HT-29 (cell line): ENCODE data around the gene ORC6. TPM values are rescaled to one million over a fixed set of nuclear protein-coding genes. Genes with fewer than 3 reads are reported as not detected.
"Not testable (repeated sequence)": the region's sequence is repeated elsewhere in the genome, so short reads cannot be mapped to it uniquely, and the experiment has no call there.

Experiments
- DNase-seq: peaks from one replicate; pipeline ENCODE4 v3.0.0-alpha.2; 2015; ENCODE audit warnings: low spot score
- total RNA-seq: library from RNA; depleted of rRNA; stranded (reverse); fragments of >200 nt; shearing (Covaris generic); gene quantifications from 2 replicates; pipeline ENCODE4 v1.2.3, GENCODE V29; 2014; rRNA removed

Gene ORC6, protein sequence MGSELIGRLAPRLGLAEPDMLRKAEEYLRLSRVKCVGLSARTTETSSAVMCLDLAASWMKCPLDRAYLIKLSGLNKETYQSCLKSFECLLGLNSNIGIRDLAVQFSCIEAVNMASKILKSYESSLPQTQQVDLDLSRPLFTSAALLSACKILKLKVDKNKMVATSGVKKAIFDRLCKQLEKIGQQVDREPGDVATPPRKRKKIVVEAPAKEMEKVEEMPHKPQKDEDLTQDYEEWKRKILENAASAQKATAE
- 20.6 and 25.0 TPM in 2 replicates for total RNA-seq

- peak; percentile 97 for DNase-seq
These were observed at the start of gene ORC6 for GRCh38 chr16:46689365-46690280. Gene ORC6 (plus strand): TSS chr16:46689659. CDS start chr16:46689706, 47 bp downstream.

GRCh38 chr16:46648656-46649055 lies 40.8 kb upstream of the ORC6 start:
- DNase-seq = no peak

DNA sequence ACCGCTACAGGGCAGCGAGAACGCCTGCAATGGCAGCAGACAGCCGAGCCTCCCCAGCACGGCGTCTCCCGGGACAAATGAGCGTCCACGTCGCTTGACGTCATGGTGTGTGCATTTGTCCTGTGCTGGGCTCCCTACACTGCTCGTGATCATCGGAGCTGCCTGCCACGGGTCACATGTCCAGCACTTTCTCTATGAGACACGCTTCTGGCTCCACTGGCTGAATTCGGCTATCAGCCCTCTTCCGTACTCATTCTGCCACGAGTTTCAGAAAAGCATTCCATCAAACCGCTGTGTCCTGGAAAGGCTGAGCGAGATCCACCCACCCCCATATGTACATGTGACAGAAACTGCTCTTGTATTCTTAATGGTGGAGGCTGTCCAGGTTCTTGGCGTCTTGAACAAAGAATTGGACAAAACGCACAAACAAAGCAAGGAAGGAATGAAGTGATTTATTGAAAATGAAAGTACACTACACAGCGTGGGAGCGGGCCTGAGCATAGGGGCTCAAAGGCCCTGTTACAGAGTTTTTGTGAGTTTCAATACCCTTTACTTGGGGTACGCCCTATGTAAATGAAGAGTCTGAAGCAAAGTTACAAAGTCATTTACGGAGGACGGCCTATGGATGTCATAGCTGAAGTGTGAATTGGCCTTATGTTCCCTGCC lies 39.7 kb upstream of the ORC6 start:
- DNase-seq = no peak

- DNase-seq = no peak
These were observed 39.2 kb upstream of the ORC6 start for GRCh38 chr16:46650254-46650623.

- no peak for DNase-seq
These were observed 38.2 kb upstream of the ORC6 start for GRCh38 chr16:46651305-46651704.

- no peak for DNase-seq
These were observed 30.5 kb upstream of the ORC6 start for GRCh38 chr16:46658925-46659324.

GRCh38 chr16:46662123-46662522 lies 27.3 kb upstream of the ORC6 start:
- no peak for DNase-seq

- DNase-seq = peak; percentile 78
These were observed 16.0 kb upstream of the ORC6 start for GRCh38 chr16:46673320-46674013.

GRCh38 chr16:46677943-46678342 lies 11.5 kb upstream of the ORC6 start:
- not testable (repeated sequence) for DNase-seq

- not testable (repeated sequence) for DNase-seq
These were observed 7.6 kb upstream of the ORC6 start for GRCh38 chr16:46681867-46682266.

DNA sequence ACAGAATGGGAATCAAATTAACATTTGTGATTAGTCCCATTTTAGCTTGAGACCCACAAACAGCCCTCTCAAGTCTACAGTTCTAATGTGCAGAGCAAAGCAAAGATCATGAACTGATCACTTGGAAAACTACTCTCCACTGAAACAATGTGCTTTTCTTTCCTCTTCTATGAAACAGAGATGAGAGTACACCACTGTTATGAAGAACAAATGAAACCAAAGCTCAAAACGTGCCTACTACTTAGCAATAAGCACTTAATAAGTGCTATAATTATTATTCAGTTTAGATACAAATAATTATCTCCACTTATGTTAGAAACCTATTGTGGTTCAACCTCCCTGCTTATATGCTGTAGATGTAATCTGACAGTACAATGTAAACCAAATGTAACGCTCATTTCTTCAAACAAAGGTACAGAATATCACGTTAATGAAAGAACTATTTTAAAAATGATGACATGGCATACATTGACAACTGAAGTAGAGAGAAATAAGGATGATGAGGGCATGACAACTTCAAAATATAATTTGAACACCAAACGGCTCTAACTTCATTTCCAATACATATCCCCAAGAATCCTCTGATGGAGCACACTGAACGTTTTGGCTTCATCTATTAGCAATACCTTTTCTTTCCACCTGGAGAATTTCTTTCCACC lies 2.5 kb upstream of the ORC6 start:
- DNase-seq = no peak

GRCh38 chr16:46687486-46687885 lies 2.0 kb upstream of the ORC6 start:
- no peak for DNase-seq

DNA sequence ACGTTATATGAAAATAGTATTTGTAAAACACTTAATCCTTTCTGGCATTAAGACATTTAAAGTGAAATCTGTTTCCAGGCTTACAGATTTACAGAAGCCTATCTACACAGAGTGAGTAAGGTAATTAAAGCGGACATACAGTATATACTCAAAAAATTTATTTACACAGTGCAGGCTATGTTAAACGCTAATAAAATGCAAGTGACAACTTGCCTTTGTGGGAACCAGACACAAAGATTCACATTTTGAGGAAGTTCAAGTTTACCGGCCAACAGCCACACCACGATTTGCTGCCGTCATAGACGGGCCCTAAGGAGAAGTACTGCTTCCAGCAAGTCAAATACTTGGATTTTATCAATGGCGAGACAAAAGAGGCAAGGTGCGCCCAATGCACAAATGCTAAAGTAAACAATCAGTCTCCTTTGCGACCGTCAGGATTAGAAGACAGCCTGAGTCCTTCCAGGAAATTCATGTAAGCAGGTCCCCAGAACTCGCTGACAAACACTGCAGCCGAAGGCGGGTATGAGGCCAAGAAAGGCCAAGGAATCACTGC lies 1.3 kb upstream of the ORC6 start:
- no peak for DNase-seq

DNA sequence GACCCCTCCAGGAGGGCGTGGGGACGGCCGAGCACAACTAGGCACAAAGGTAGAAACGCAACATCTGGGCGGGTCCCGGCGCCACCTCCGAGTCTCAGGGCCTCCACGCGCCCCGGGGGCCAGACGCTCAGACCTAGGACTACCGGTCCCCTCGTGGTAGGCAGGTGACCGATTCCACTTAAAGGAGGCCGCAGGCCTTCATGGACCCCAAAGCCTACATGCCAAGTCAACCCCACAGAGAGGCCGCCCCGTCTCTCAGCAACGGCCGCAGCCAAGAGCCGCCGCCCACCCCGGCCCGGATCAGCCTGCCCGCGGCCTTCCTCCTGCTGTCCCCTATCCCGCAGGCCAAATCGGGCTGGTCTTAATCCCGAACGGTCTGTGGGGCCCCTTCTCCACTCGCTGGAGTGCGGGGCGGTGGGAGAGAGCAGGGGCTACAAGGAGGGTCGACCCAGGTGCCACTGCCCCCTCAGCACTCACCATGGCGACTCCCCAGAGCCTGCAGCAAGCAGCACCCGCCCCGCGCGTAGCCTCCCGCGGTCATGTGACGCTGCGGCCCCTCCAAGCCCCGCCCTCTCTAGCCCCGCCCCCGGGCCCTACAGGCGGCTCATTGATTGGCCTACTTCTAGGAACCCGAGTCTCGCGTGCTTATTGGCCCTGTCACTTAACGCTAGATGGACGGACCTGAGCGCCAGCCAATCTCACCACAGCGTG lies 650 bp upstream of the ORC6 start, which contains the start of gene VPS35:
TSS of gene VPS35 (minus strand) at position 525 of the 711 bp plus-strand sequence. CDS start at position 480, 45 bp downstream.
- peak; percentile 99 for DNase-seq

- DNase-seq = peak; percentile 23
These were observed 1.1 kb downstream of the ORC6 start for GRCh38 chr16:46690281-46691178.

GRCh38 chr16:46691726-46692125 lies 2.3 kb downstream of the ORC6 start:
- DNase-seq = no peak

- no peak for DNase-seq
These were observed 4.1 kb downstream of the ORC6 start for GRCh38 chr16:46693598-46693997.

DNA sequence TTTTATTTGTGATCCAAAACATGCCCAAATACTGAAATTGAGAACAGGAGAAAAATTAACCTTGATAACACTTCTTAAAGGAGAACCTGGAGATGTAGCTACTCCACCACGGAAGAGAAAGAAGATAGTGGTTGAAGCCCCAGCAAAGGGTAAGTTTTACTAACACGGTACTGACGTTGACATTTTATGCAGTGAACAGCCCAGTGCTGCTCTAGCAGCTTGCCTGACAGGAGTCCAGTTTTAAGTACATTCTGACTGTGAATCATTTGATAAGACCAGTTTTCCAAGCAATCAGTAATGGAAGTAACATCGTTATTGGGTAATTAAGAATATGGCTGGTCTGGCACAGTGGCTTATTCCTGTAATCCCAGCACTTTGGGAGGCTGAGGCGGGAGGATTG lies 6.5 kb downstream of the ORC6 start:
- no peak for DNase-seq

- no peak for DNase-seq
These were observed 7.5 kb downstream of the ORC6 start for GRCh38 chr16:46696957-46697356.
